SU-DHL-6 (cell line): Measurements from ENCODE around the gene POU2AF3.

ENCODE experiments used
- EZH2phosphoT487 ChIP-seq: fragments of 200-600 bp; sonication (generic), shearing (Covaris generic); conservative IDR thresholded peaks from 2 replicates; pipeline ENCODE4 v1.6.1; 2018; ENCODE audit warnings: mild to moderate bottlenecking, antibody characterized with exemption, low read length, moderate library complexity, mixed read lengths
- TF ChIP-seq, protein P1 (sequence below): fragments of 200-600 bp; sonication (generic); IDR thresholded peaks from one replicate; pipeline ENCODE4 v1.5.1; 2017; ENCODE audit warnings: antibody characterized with exemption, mild to moderate bottlenecking, low read length, moderate library complexity; ENCODE audit not compliant: insufficient read depth, poor library complexity, severe bottlenecking

DNA sequence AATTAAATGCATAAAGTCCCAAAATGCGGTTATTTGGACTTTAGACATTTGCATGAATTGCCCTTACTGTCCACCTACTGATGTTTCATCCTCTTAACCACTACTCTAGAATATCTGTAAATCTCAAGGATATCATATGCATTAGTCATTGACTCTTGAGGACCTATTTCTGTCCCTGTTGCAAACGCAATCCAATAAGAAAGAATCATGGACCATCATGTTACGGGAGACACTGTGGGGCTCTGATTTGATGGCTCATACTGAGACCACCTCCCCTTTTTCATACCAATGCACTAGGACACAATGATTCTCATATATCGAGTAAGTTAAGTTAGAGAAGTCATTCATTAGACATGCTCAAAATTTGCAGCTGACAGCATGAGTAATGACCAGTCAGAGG, 38.5 kb upstream of the POU2AF3 start:
- TF ChIP-seq, protein P1, sequence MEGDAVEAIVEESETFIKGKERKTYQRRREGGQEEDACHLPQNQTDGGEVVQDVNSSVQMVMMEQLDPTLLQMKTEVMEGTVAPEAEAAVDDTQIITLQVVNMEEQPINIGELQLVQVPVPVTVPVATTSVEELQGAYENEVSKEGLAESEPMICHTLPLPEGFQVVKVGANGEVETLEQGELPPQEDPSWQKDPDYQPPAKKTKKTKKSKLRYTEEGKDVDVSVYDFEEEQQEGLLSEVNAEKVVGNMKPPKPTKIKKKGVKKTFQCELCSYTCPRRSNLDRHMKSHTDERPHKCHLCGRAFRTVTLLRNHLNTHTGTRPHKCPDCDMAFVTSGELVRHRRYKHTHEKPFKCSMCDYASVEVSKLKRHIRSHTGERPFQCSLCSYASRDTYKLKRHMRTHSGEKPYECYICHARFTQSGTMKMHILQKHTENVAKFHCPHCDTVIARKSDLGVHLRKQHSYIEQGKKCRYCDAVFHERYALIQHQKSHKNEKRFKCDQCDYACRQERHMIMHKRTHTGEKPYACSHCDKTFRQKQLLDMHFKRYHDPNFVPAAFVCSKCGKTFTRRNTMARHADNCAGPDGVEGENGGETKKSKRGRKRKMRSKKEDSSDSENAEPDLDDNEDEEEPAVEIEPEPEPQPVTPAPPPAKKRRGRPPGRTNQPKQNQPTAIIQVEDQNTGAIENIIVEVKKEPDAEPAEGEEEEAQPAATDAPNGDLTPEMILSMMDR = no peak
- TF ChIP-seq EZH2phosphoT487 = no peak
